HG02678 (cell line): ENCODE measurements around the gene TPST2.

Experiments used
- ATAC-seq: cut with Tn5 transposase; IDR thresholded peaks from one replicate; pipeline ENCODE4 v1.9.1; 2021; ENCODE audit warnings: mild to moderate bottlenecking, moderate library complexity; ENCODE audit not compliant: unreplicated experiment

The TPST2 gene

GRCh38 chr22:26581026-26581425, 8.9 kb downstream of the TPST2 start:
- no peak for ATAC-seq

GRCh38 chr22:26580240-26580962, 9.5 kb downstream of the TPST2 start:
- ATAC-seq, result no peak

DNA sequence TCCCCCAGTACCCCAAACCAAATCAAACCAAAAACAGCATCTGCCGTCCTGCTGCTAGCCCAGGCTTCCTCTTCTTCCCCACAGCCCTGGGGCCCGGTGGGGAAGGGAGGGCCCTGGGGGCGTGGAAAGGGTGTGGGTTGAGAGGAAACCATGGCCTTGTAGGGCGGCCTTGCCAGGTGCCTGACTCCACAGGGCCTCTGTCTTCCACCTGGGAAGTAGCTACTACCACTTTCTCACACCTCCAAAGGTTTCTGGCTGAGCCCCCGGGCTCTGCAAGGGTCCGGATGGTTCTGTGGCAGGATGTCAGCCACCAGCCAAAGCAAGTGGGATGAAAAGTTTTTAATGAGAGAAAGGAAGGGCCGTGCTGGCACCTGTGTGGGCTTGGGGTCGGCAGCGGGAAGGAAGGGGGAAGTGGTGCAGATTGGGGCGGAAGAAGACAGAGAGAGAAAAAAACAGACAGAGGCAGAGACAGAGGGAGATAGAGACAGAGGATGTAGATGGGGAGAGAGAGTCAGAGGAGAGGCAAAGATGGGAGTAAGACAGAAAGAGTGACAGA, 10.5 kb downstream of the TPST2 start:
- peak; percentile 76 for ATAC-seq

GRCh38 chr22:26577081-26577480, 12.9 kb downstream of the TPST2 start:
- no peak for ATAC-seq

GRCh38 chr22:26576026-26576680, 13.8 kb downstream of the TPST2 start:
- no peak for ATAC-seq

DNA sequence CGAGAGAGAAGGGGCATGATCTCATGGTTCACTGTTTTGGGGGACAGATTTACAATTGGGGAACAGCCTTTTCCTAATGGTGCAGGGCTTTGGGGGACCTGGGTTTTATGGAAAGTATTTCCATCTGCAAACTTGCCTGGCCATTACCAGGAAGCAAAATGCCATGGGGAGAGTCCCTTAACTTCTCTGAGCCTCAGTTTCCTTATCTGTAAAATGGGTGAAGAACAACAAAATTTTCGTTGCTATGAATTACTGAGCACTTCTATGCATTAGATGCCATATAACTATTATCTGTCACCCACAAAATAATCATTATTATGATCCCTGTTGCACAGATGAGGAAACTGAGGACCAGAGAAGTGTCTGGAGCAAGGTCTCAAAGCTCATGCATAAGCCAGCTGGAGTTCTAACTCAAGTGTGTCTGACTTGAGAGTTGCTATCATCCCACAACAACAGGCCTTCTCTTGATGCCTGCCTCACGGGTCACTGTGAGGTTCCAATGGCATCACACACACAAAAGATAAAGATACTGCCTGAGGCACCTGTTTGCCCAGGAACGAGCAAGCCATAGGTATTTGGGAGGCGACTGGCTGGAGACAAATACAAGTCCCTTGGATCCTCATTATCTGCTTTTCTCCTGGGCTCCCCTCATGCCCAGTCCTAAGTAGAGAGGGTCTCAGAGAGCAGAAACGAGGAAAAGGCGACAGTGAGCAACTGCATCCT, 15.8 kb downstream of the TPST2 start:
- no peak for ATAC-seq

DNA sequence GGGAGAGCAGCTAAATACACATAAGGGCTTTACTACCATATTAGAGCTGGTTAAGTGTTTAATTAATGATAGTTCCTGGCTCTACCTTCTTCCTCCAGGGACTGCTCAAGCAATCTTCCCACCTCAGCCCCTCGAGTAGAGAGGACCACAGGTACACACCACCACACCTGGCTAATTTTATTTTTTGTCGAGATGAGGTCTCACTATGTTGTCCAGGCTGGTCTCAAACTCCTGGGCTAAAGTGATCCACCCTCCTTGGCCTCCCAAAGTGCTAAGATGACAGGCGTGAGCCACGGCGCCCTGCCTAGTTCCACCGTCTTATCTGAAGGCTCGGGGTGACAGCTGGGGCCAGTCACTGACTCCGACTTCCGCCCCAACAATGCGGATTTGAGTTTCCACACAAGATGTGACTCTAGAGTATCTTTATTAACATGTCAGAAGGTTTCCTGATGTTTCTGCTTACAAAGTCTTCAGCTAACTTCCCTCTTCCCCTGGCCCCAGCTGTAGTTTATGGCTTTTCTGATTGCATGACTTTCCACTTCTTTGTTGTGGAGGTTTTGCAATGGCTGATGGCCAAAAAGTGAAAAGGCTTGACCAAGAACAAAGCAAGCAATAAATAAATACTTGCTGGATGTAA, 16.8 kb downstream of the TPST2 start:
- ATAC-seq, result no peak

GRCh38 chr22:26570864-26571525, 18.9 kb downstream of the TPST2 start:
- ATAC-seq, result no peak

- no peak for ATAC-seq
These were observed 19.8 kb downstream of the TPST2 start for GRCh38 chr22:26570115-26570514.

GRCh38 chr22:26568207-26568706, 21.7 kb downstream of the TPST2 start:
- no peak for ATAC-seq

- ATAC-seq, result no peak
These were observed 22.3 kb downstream of the TPST2 start for GRCh38 chr22:26567610-26568009.

DNA sequence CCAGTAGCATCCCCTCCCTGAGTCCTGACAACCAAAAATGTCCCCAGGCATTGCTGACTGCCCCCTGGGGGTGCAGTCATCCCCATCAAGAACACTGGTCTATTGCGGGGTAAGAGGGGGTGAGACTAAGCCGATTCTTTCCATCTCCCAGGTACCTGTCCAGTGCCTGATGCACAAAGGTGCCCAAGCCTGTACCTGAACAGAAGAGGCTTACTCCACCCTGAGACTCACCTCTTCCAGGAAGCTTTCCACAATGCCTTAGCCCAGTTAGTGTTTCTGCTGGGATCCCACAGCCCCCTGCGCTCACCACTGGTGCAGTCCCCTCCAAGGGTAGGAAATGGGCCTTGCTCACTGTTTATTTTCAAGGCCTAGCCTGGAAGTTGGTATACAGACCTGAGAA, 22.9 kb downstream of the TPST2 start:
- no peak for ATAC-seq

- no peak for ATAC-seq
These were observed 24.0 kb downstream of the TPST2 start for GRCh38 chr22:26565889-26566288.

- ATAC-seq, result no peak
These were observed 24.8 kb downstream of the TPST2 start for GRCh38 chr22:26565181-26565580.

GRCh38 chr22:26564672-26565071, 25.3 kb downstream of the TPST2 start:
- ATAC-seq, result no peak

GRCh38 chr22:26564181-26564580, 25.8 kb downstream of the TPST2 start:
- ATAC-seq, result no peak

- ATAC-seq, result no peak
These were observed 26.9 kb downstream of the TPST2 start for GRCh38 chr22:26563022-26563421.

- ATAC-seq, result no peak
These were observed 28.0 kb downstream of the TPST2 start for GRCh38 chr22:26561756-26562417.

DNA sequence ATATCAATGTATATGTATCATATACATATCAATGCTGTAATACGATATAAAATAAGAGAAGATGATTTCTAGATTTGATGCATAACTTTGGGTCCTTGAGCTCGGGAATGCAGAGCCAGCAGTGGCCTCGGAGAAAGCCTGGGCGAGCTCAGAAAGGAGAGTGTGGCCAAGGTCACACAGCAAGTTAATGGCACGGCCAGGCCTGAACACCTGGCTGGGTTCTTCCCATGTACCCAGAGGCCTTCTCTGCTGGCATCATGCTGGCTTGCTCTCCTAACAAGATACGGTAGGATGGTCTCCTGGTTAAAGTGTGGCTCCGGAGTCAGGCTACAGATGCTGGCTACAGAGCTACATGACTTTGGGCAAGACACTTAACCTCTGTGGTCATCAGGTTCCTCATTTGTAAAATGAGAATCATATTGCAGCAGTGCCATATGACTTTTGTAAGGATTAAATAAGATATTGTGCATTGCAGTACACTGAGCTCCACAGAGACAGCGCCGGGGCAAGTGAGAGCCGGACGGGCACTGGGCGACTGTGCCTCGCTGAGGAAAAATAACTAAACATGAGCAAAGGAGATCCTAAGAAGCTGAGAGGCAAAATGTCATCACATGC, 29.9 kb downstream of the TPST2 start:
- ATAC-seq, result no peak
